Lung microvascular endothelial cell (primary cell): ENCODE data around the gene SLC12A9. TPM values are rescaled to one million over a fixed set of nuclear protein-coding genes. Genes with fewer than 3 reads are reported as not detected.

Experiments
- DNase-seq, 2 donors: peaks; one replicate each; pipeline versions ENCODE4 v3.0.0 to v3.0.0-alpha.2; 2010; ENCODE audit warnings: low read depth in 2 of 2
- total RNA-seq: library from RNA; depleted of rRNA; stranded (reverse); fragments of >200 nt; gene quantifications from 2 replicates; pipeline ENCODE4 v1.2.1, GENCODE V29; 2014

Gene SLC12A9
- total RNA-seq, 1 donor from 2014 or later = 39.3 TPM

- DNase-seq = no peak
Observed at GRCh38 chr7:100860702-100861615, 8.4 kb downstream of the SLC12A9 start.

- no peak for DNase-seq
Observed at GRCh38 chr7:100861616-100861985, 9.1 kb downstream of the SLC12A9 start.

- DNase-seq = peak; percentile 37 to 91
Observed at GRCh38 chr7:100863406-100863950, 11.0 kb downstream of the SLC12A9 start.

- no peak for DNase-seq
Observed at GRCh38 chr7:100864263-100864845, 11.8 kb downstream of the SLC12A9 start.

GRCh38 chr7:100865372-100865911 lies 12.9 kb downstream of the SLC12A9 start:
- peak; percentile 56 to 66 for DNase-seq

GRCh38 chr7:100865938-100866728 lies 13.6 kb downstream of the SLC12A9 start:
- peak in 1 of 2 donors; percentile 54 for DNase-seq

- no peak for DNase-seq
Observed at GRCh38 chr7:100866729-100867039, 14.2 kb downstream of the SLC12A9 start.

- peak; percentile 74 to 76 for DNase-seq
Observed at GRCh38 chr7:100867040-100867775, 14.7 kb downstream of the SLC12A9 start, which contains the start of gene TRIP6. Gene TRIP6 (plus strand): TSS chr7:100867387. CDS start chr7:100867498, 111 bp downstream.

- DNase-seq = peak in 1 of 2 donors; percentile 40
Observed at GRCh38 chr7:100867776-100868485, 15.4 kb downstream of the SLC12A9 start.

- DNase-seq = no peak
Observed at GRCh38 chr7:100873599-100874299, 21.2 kb downstream of the SLC12A9 start.

GRCh38 chr7:100874300-100874576 lies 21.7 kb downstream of the SLC12A9 start:
- DNase-seq = no peak

- peak; percentile 99 for DNase-seq
Observed at GRCh38 chr7:100874577-100875355, 22.3 kb downstream of the SLC12A9 start, which contains the start of gene SRRT. Gene SRRT (plus strand): TSS chr7:100875103. CDS start chr7:100875591, 488 bp downstream.

- peak; percentile 32 to 37 for DNase-seq
Observed at GRCh38 chr7:100875356-100875751, 22.8 kb downstream of the SLC12A9 start.

- no peak for DNase-seq
Observed at GRCh38 chr7:100878013-100878412, 25.5 kb downstream of the SLC12A9 start.

GRCh38 chr7:100878685-100879084 lies 26.2 kb downstream of the SLC12A9 start:
- no peak for DNase-seq

- DNase-seq = no peak
Observed at GRCh38 chr7:100879685-100880261, 27.3 kb downstream of the SLC12A9 start.

- DNase-seq = no peak
Observed at GRCh38 chr7:100880645-100881044, 28.1 kb downstream of the SLC12A9 start.

GRCh38 chr7:100881136-100881535 lies 28.6 kb downstream of the SLC12A9 start:
- no peak for DNase-seq
